ENCODE results near the gene C1QTNF8.

The C1QTNF8 gene

GRCh38 chr16:1107731-1108130, 11.7 kb upstream of the C1QTNF8 start:
- H3K27me3 ChIP-seq (ENCODE audit: control insufficient read depth in 3 of 3, insufficient read depth in 3 of 3, low read depth in 1 of 3, low read length in 3 of 3) = peaks cover 0 to 90% (median 2%) of the 10 kb centered on the region in 3 experiments
- no peak for DNase-seq (ENCODE audit: low spot score)
- WGBS, 2 donors (ENCODE audit: extremely low coverage in 2 of 2, insufficient read length in 2 of 2, insufficient replicate concordance in 1 of 2) = no CpG with 5 or more reads among the region's 12 CpGs

GRCh38 chr16:1107141-1107540, 11.1 kb upstream of the C1QTNF8 start:
- Histone ChIP-seq H2BK12ac (ENCODE audit: low read length) (peak overlapping the region; percentile 84), H4K91ac (ENCODE audit: low read depth, low read length, poor library complexity) (no peak overlapping the region), H2BK15ac (ENCODE audit: low read length) (peak overlapping the region; percentile 2), H3K4me3 (ENCODE audit: low read length in 2 of 2) (no peak overlapping the region), H3K36me3 (replicated peaks in 1 of 2; ENCODE audit: control insufficient read depth in 2 of 2, insufficient read depth in 2 of 2, low read length in 2 of 2) (no peaks in the 10 kb centered on the region), H3K18ac (ENCODE audit: low read length) (no peak overlapping the region), H3K9me3 (replicated peaks in 1 of 2; ENCODE audit: control insufficient read depth in 2 of 2, insufficient read depth in 1 of 2, low read depth in 1 of 2, low read length in 2 of 2) (no peaks in the 10 kb centered on the region), H3K4me2 (ENCODE audit: insufficient read depth, low read length, poor library complexity, severe bottlenecking) (no peak overlapping the region), H2BK120ac (ENCODE audit: low read depth, low read length) (no peak overlapping the region), H3K4ac (ENCODE audit: low read length) (peak overlapping the region; percentile 66), H3K9ac (ENCODE audit: low read depth, low read length, poor library complexity) (no peak overlapping the region), H3K4me1 (ENCODE audit: control insufficient read depth in 2 of 2, insufficient read depth in 1 of 2, low read depth in 1 of 2, low read length in 2 of 2) (peaks cover 5 to 7% of the 10 kb centered on the region in 2 donors), H3K79me1 (ENCODE audit: low read depth, low read length) (no peaks in the 10 kb centered on the region), H2AK5ac (ENCODE audit: low read depth, low read length) (peak overlapping the region; percentile 96), H3K27me3 (ENCODE audit: control insufficient read depth in 3 of 3, insufficient read depth in 3 of 3, low read depth in 1 of 3, low read length in 3 of 3) (peaks cover 0 to 84% (median 2%) of the 10 kb centered on the region in 3 experiments), H4K8ac (ENCODE audit: low read depth, low read length) (peak overlapping the region; percentile 17), H3K27ac (replicated peaks; ENCODE audit: low read length) (no peak overlapping the region), H2AFZ (ENCODE audit: low read length) (no peak overlapping the region), H3K14ac (ENCODE audit: low read length) (peak overlapping the region; percentile 2), H2BK5ac (ENCODE audit: low read length) (peak overlapping the region; percentile 39), H3K23ac (ENCODE audit: low read depth, low read length, poor library complexity) (peak overlapping the region; percentile 43)
- WGBS, 2 donors (ENCODE audit: extremely low coverage in 2 of 2, insufficient read length in 2 of 2, insufficient replicate concordance in 1 of 2) = no CpG with 5 or more reads among the region's 22 CpGs
- DNase-seq (ENCODE audit: low spot score) = no peak

More at GRCh38 chr16:1107731-1108130, 11.7 kb upstream of the C1QTNF8 start:
- Histone ChIP-seq H2AFZ (ENCODE audit: low read length) (no peak overlapping the region), H2BK5ac (ENCODE audit: low read length) (peak overlapping the region; percentile 39), H2BK120ac (ENCODE audit: low read depth, low read length) (peak overlapping the region; percentile 91), H4K8ac (ENCODE audit: low read depth, low read length) (no peak overlapping the region), H3K4me3 (ENCODE audit: low read length in 2 of 2) (no peak overlapping the region), H3K79me1 (ENCODE audit: low read depth, low read length) (no peaks in the 10 kb centered on the region), H2AK5ac (ENCODE audit: low read depth, low read length) (peak overlapping the region; percentile 96), H4K91ac (ENCODE audit: low read depth, low read length, poor library complexity) (no peak overlapping the region), H3K14ac (ENCODE audit: low read length) (peak overlapping the region; percentile 82), H3K9ac (ENCODE audit: low read depth, low read length, poor library complexity) (no peak overlapping the region), H3K27ac (replicated peaks; ENCODE audit: low read length) (no peak overlapping the region), H3K36me3 (replicated peaks in 1 of 2; ENCODE audit: control insufficient read depth in 2 of 2, insufficient read depth in 2 of 2, low read length in 2 of 2) (no peaks in the 10 kb centered on the region), H2BK12ac (ENCODE audit: low read length) (no peak overlapping the region), H2BK15ac (ENCODE audit: low read length) (peak overlapping the region; percentile 49), H3K23ac (ENCODE audit: low read depth, low read length, poor library complexity) (peak overlapping the region; percentile 80), H3K9me3 (replicated peaks in 1 of 2; ENCODE audit: control insufficient read depth in 2 of 2, insufficient read depth in 1 of 2, low read depth in 1 of 2, low read length in 2 of 2) (no peaks in the 10 kb centered on the region), H3K4me2 (ENCODE audit: insufficient read depth, low read length, poor library complexity, severe bottlenecking) (no peak overlapping the region), H3K4ac (ENCODE audit: low read length) (no peak overlapping the region), H3K18ac (ENCODE audit: low read length) (peak overlapping the region; percentile 80), H3K4me1 (ENCODE audit: control insufficient read depth in 2 of 2, insufficient read depth in 1 of 2, low read depth in 1 of 2, low read length in 2 of 2) (peaks cover 7% of the 10 kb centered on the region in 2 donors)

GRCh38 chr16:1106659-1107058, 10.6 kb upstream of the C1QTNF8 start:
- Histone ChIP-seq H3K27me3 (ENCODE audit: control insufficient read depth in 3 of 3, insufficient read depth in 3 of 3, low read depth in 1 of 3, low read length in 3 of 3) (peaks cover 0 to 79% (median 2%) of the 10 kb centered on the region in 3 experiments), H3K4me2 (ENCODE audit: insufficient read depth, low read length, poor library complexity, severe bottlenecking) (no peak overlapping the region), H3K36me3 (replicated peaks in 1 of 2; ENCODE audit: control insufficient read depth in 2 of 2, insufficient read depth in 2 of 2, low read length in 2 of 2) (no peaks in the 10 kb centered on the region), H2AFZ (ENCODE audit: low read length) (no peak overlapping the region), H3K4me3 (ENCODE audit: low read length in 2 of 2) (no peak overlapping the region), H2BK12ac (ENCODE audit: low read length) (no peak overlapping the region), H3K4me1 (ENCODE audit: control insufficient read depth in 2 of 2, insufficient read depth in 1 of 2, low read depth in 1 of 2, low read length in 2 of 2) (peaks cover 5 to 7% of the 10 kb centered on the region in 2 donors), H3K14ac (ENCODE audit: low read length) (peak overlapping the region; percentile 2), H3K4ac (ENCODE audit: low read length) (no peak overlapping the region), H3K27ac (replicated peaks; ENCODE audit: low read length) (no peak overlapping the region), H3K23ac (ENCODE audit: low read depth, low read length, poor library complexity) (no peak overlapping the region), H3K9me3 (replicated peaks in 1 of 2; ENCODE audit: control insufficient read depth in 2 of 2, insufficient read depth in 1 of 2, low read depth in 1 of 2, low read length in 2 of 2) (no peaks in the 10 kb centered on the region), H2BK15ac (ENCODE audit: low read length) (peak overlapping the region; percentile 2), H2BK120ac (ENCODE audit: low read depth, low read length) (no peak overlapping the region), H3K18ac (ENCODE audit: low read length) (no peak overlapping the region), H4K91ac (ENCODE audit: low read depth, low read length, poor library complexity) (no peak overlapping the region), H2AK5ac (ENCODE audit: low read depth, low read length) (peak overlapping the region; percentile 96), H3K79me1 (ENCODE audit: low read depth, low read length) (no peaks in the 10 kb centered on the region), H2BK5ac (ENCODE audit: low read length) (peak overlapping the region; percentile 39), H3K9ac (ENCODE audit: low read depth, low read length, poor library complexity) (peak overlapping the region; percentile 70), H4K8ac (ENCODE audit: low read depth, low read length) (no peak overlapping the region)
- no peak for DNase-seq (ENCODE audit: low spot score)
- no CpG with 5 or more reads among the region's 16 CpGs for WGBS, 2 donors (ENCODE audit: extremely low coverage in 2 of 2, insufficient read length in 2 of 2, insufficient replicate concordance in 1 of 2)

GRCh38 chr16:1105888-1106620, 10.0 kb upstream of the C1QTNF8 start:
- Histone ChIP-seq H3K79me1 (ENCODE audit: low read depth, low read length) (no peaks in the 10 kb centered on the region), H3K27me3 (ENCODE audit: control insufficient read depth in 3 of 3, insufficient read depth in 3 of 3, low read depth in 1 of 3, low read length in 3 of 3) (peaks cover 0 to 79% (median 2%) of the 10 kb centered on the region in 3 experiments), H3K9ac (ENCODE audit: low read depth, low read length, poor library complexity) (no peak overlapping the region), H2BK12ac (ENCODE audit: low read length) (no peak overlapping the region), H2BK120ac (ENCODE audit: low read depth, low read length) (no peak overlapping the region), H2BK15ac (ENCODE audit: low read length) (peak overlapping the region; percentile 92), H3K4me3 (ENCODE audit: low read length in 2 of 2) (no peak overlapping the region), H3K4me2 (ENCODE audit: insufficient read depth, low read length, poor library complexity, severe bottlenecking) (no peak overlapping the region), H3K36me3 (replicated peaks in 1 of 2; ENCODE audit: control insufficient read depth in 2 of 2, insufficient read depth in 2 of 2, low read length in 2 of 2) (no peaks in the 10 kb centered on the region), H3K14ac (ENCODE audit: low read length) (no peak overlapping the region), H3K18ac (ENCODE audit: low read length) (peak overlapping the region; percentile 5), H3K27ac (replicated peaks; ENCODE audit: low read length) (no peak overlapping the region), H3K4ac (ENCODE audit: low read length) (no peak overlapping the region), H4K91ac (ENCODE audit: low read depth, low read length, poor library complexity) (no peak overlapping the region), H3K4me1 (ENCODE audit: control insufficient read depth in 2 of 2, insufficient read depth in 1 of 2, low read depth in 1 of 2, low read length in 2 of 2) (peaks cover 5 to 7% of the 10 kb centered on the region in 2 donors), H4K8ac (ENCODE audit: low read depth, low read length) (no peak overlapping the region), H2AFZ (ENCODE audit: low read length) (no peak overlapping the region), H3K9me3 (replicated peaks in 1 of 2; ENCODE audit: control insufficient read depth in 2 of 2, insufficient read depth in 1 of 2, low read depth in 1 of 2, low read length in 2 of 2) (no peaks in the 10 kb centered on the region), H2BK5ac (ENCODE audit: low read length) (peak overlapping the region; percentile 66), H2AK5ac (ENCODE audit: low read depth, low read length) (peak overlapping the region; percentile 97), H3K23ac (ENCODE audit: low read depth, low read length, poor library complexity) (no peak overlapping the region)
- WGBS, 2 donors (ENCODE audit: extremely low coverage in 2 of 2, insufficient read length in 2 of 2, insufficient replicate concordance in 1 of 2) = no CpG with 5 or more reads among the region's 26 CpGs
- peak; percentile 64 for DNase-seq (ENCODE audit: low spot score)

Measured in neuronal stem cell (in vitro differentiated cells).